K562 (cell line): ENCODE measurements around the gene TMEM63A. TPM values are rescaled to one million over a fixed set of nuclear protein-coding genes. Genes with fewer than 3 reads are reported as not detected.

Experiments used
- ATAC-seq: fragments of 200-7000 bp; cut with Tn5 transposase; 3 replicates; pipeline ENCODE4 v1.9.1; 2020; ENCODE audit warnings: moderate library complexity
- BruUV-seq: library from RNA; stranded (reverse); fragments of 400-500 nt; replicated peaks from 2 replicates; lab custom pipeline; 2021; lab: Mats Ljungman, UMichigan
- CTCF ChIA-PET: fragments of 300-600 bp; formaldehyde crosslinking; extraction: SDS; loops from one replicate; lab custom pipeline; 2021; ENCODE audit warnings: low intra/inter-chr PET ratio; lab: Yijun Ruan, JAX
- POLR2A ChIA-PET: fragments of 300-600, 350-650 bp; sonication (Branson Sonifier 250); formaldehyde crosslinking; extraction: SDS; loops from one replicate; lab custom pipeline; 2021; ENCODE audit warnings: antibody characterized with exemption, inconsistent platforms; lab: Yijun Ruan, JAX
- DNase-seq, 4 experiments: peaks; one replicate each; pipeline versions ENCODE4 v3.0.0 to v3.0.0-alpha.2; 2011 to 2018; ENCODE audit warnings: low spot score in 3 of 4, mixed read lengths in 3 of 4; ENCODE audit errors: extremely low read depth in 1 of 4
- FAIRE-seq: peaks from 2 replicates; lab custom pipeline; 2011; peaks lifted over from hg19 to GRCh38; lab: Jason Lieb, UNC
- H2AFZ ChIP-seq: 2 replicates; pipeline ENCODE4 v1.6.0; 2011; ENCODE audit warnings: low read depth, low read length, control low read depth, inconsistent platforms
- H3K27ac ChIP-seq: fragments of 200-600 bp; 3 replicates; pipeline ENCODE4 v1.8.0; 2011; ENCODE audit warnings: low read depth, mild to moderate bottlenecking, control low read depth, inconsistent platforms, low read length, moderate library complexity, mixed read lengths; ENCODE audit errors: extremely low read depth
- H3K27me3 ChIP-seq, 2 experiments: fragments of 300-600 bp in 1 of 2; 2 replicates in 1 of 2; 3 replicates in 1 of 2; pipeline versions ENCODE4 v1.6.0 to v1.8.0; 2011; ENCODE audit warnings: inconsistent platforms in 2 of 2, low read length in 2 of 2, mild to moderate bottlenecking in 1 of 2, mixed read lengths in 1 of 2, moderate library complexity in 1 of 2; ENCODE audit not compliant: control insufficient read depth in 2 of 2, insufficient read depth in 2 of 2
- H3K36me3 ChIP-seq: fragments of 300-600 bp; 3 replicates; pipeline ENCODE4 v1.8.0; 2011; ENCODE audit warnings: mild to moderate bottlenecking, low read length, inconsistent platforms; ENCODE audit not compliant: control insufficient read depth, insufficient read depth
- H3K4me1 ChIP-seq, 2 experiments: fragments of 200-600 bp in 1 of 2; replicated peaks in 1 of 2; 2 replicates in 1 of 2; 3 replicates in 1 of 2; pipeline versions ENCODE4 v1.5.1 to v1.8.0; 2011; ENCODE audit warnings: inconsistent platforms in 2 of 2, low read length in 2 of 2, mild to moderate bottlenecking in 1 of 2, mixed read lengths in 1 of 2, moderate library complexity in 1 of 2; ENCODE audit not compliant: control insufficient read depth in 2 of 2, insufficient read depth in 2 of 2
- H3K4me2 ChIP-seq: 2 replicates; pipeline ENCODE4 v1.6.1; 2011; ENCODE audit warnings: low read length, control low read depth, inconsistent platforms, mixed read lengths; ENCODE audit not compliant: insufficient read depth
- H3K4me3 ChIP-seq: fragments of 200-600 bp; sonication (generic), shearing (Covaris generic); 2 replicates; pipeline ENCODE4 v1.5.1; 2016; ENCODE audit warnings: control low read depth, inconsistent platforms
- H3K79me2 ChIP-seq: fragments of 200-600 bp; 3 replicates; pipeline ENCODE4 v1.8.0; 2011; ENCODE audit warnings: low read length, inconsistent platforms; ENCODE audit not compliant: control insufficient read depth, insufficient read depth
- H3K9ac ChIP-seq, 2 experiments: 2 replicates each; pipeline versions ENCODE4 v1.6.0 to v1.6.1; 2011; ENCODE audit warnings: low read depth in 2 of 2, low read length in 2 of 2, control low read depth in 1 of 2, inconsistent platforms in 1 of 2, mild to moderate bottlenecking in 1 of 2, mixed read lengths in 1 of 2; ENCODE audit not compliant: insufficient read depth in 1 of 2
- H3K9me1 ChIP-seq: one replicate; pipeline ENCODE4 v1.6.0; 2011; ENCODE audit warnings: inconsistent platforms, mild to moderate bottlenecking, low read length, moderate library complexity; ENCODE audit not compliant: control insufficient read depth, insufficient read depth
- H3K9me3 ChIP-seq: replicated peaks from 2 replicates; pipeline ENCODE4 v1.5.1; 2011; ENCODE audit warnings: low read depth, low read length, inconsistent platforms; ENCODE audit not compliant: control insufficient read depth, insufficient read depth
- H4K20me1 ChIP-seq: replicated peaks from 2 replicates; pipeline ENCODE4 v1.6.1; 2011; ENCODE audit warnings: low read length, inconsistent platforms, mixed read lengths; ENCODE audit not compliant: control insufficient read depth, insufficient read depth
- CHD2 ChIP-seq: IDR thresholded peaks from 2 replicates; pipeline ENCODE4 v1.6.1; 2011; ENCODE audit warnings: low read depth, low read length
- EHMT2 ChIP-seq: fragments of 450-650 bp; IDR thresholded peaks from 2 replicates; pipeline ENCODE4 v1.6.1; 2018; ENCODE audit warnings: antibody characterized with exemption
- FOXJ3 ChIP-seq: sonication (generic); formaldehyde crosslinking; IDR thresholded peaks from 2 replicates; pipeline ENCODE4 v1.4.0; 2020; ENCODE audit warnings: mild to moderate bottlenecking, missing genetic modification reagents
- JUNB ChIP-seq: fragments of 450-650 bp; formaldehyde crosslinking; conservative IDR thresholded peaks from 2 replicates; pipeline ENCODE4 v1.4.0; 2020; ENCODE audit warnings: mild to moderate bottlenecking
- MXI1 ChIP-seq: IDR thresholded peaks from 2 replicates; pipeline ENCODE4 v1.6.1; 2011; ENCODE audit warnings: low read depth, mild to moderate bottlenecking, improper control_type of control experiment, low read length
- XRCC3 ChIP-seq: fragments of 450-650 bp; IDR thresholded peaks from 2 replicates; pipeline ENCODE4 v1.6.1; 2017; ENCODE audit warnings: mild to moderate bottlenecking, moderate library complexity
- ZEB2 ChIP-seq: fragments of 450-650 bp; IDR thresholded peaks from 2 replicates; pipeline ENCODE4 v1.6.1; 2016
- ZNF165 ChIP-seq: fragments of 250-450 bp; sonication (Bioruptor Pico); IDR thresholded peaks from 2 replicates; pipeline ENCODE4 v1.4.0; 2020; ENCODE audit warnings: borderline replicate concordance
- ZNF354B ChIP-seq: fragments of 250-450 bp; sonication (Bioruptor Pico); IDR thresholded peaks from 2 replicates; pipeline ENCODE4 v1.4.0; 2020
- WGBS: fragments of 100-300 bp; shearing (Covaris generic); methylation state at CpG from one replicate; pipeline ENCODE4 v1.1.6; 2016; ENCODE audit warnings: low coverage, mixed read lengths; ENCODE audit not compliant: insufficient coverage; ENCODE audit errors: missing lambda C conversion rate; 5-methylcytosine and 5-hydroxymethylcytosine counted together
- in situ Hi-C: fragments of 300-500 bp; cut with MboI; formaldehyde crosslinking; loops from 4 replicates; pipeline ENCODE4 v1.15.0; 2018; ENCODE audit warnings: inconsistent platforms, mixed read lengths
- intact Hi-C: fragments of 100-400 bp; cut with micrococcal nuclease; formaldehyde crosslinking; loops from 2 replicates; pipeline ENCODE4 v1.14.2; 2022
- polyA plus RNA-seq, 8 experiments: library from polyadenylated mRNA; depleted of rRNA in 4 of 8; stranded (reverse) in 5 of 8; unstranded in 3 of 8; fragments of >200 nt; fragmentation: Nextera tagmentation in 2 of 8; fragmentation: Illumina TruSeq in 1 of 8; extraction: Ambion mirVana in 2 of 8; extraction: Trizol in 1 of 8; gene quantifications; 2 replicates each; pipeline versions ENCODE4 v1.2.1 to v1.2.3, GENCODE V29; 2011 to 2014; ENCODE audit warnings: inconsistent platforms in 1 of 8, missing spikeins in 1 of 8
- total RNA-seq, 7 experiments: library from RNA; depleted of rRNA in 6 of 7; stranded (reverse); fragments of >200 nt in 6 of 7; fragmentation: Illumina TruSeq in 2 of 7; extraction: Trizol in 2 of 7; gene quantifications; 2 replicates each; pipeline versions ENCODE4 v1.2.1 to v1.2.3, GENCODE V29; 2011 to 2021; ENCODE audit warnings: low replicate concordance in 1 of 7
- TF ChIP-seq, protein P1 (sequence below): fragments of 450-650 bp; IDR thresholded peaks from 2 replicates; pipeline ENCODE4 v1.6.1; 2017; ENCODE audit warnings: mild to moderate bottlenecking, moderate library complexity
- TF ChIP-seq, protein P2 (sequence below): fragments of 450-650 bp; formaldehyde crosslinking; IDR thresholded peaks from 2 replicates; pipeline ENCODE4 v1.4.0; 2020; ENCODE audit warnings: mild to moderate bottlenecking, moderate library complexity
- TF ChIP-seq, protein P3 (sequence below): fragments of 450-650 bp; formaldehyde crosslinking; IDR thresholded peaks from 2 replicates; pipeline ENCODE4 v1.4.0; 2020; ENCODE audit warnings: mild to moderate bottlenecking, mixed read lengths
- TF ChIP-seq, protein P4 (sequence below), 2 experiments: fragments of 450-650 bp in 1 of 2; IDR thresholded peaks; 2 replicates each; pipeline ENCODE4 v1.6.1; 2011 to 2017; ENCODE audit warnings: low read depth in 2 of 2, antibody characterized with exemption in 1 of 2, borderline replicate concordance in 1 of 2, low read length in 1 of 2, mild to moderate bottlenecking in 1 of 2, mixed read lengths in 1 of 2; ENCODE audit not compliant: control insufficient read depth in 1 of 2

The TMEM63A gene
- total and polyA plus RNA-seq, 9 of the 15 experiments (the other 6 are each of a cell fraction or from before 2014, with no cell fraction given), result 2.0 to 54.6 (median 17.5) TPM

DNA sequence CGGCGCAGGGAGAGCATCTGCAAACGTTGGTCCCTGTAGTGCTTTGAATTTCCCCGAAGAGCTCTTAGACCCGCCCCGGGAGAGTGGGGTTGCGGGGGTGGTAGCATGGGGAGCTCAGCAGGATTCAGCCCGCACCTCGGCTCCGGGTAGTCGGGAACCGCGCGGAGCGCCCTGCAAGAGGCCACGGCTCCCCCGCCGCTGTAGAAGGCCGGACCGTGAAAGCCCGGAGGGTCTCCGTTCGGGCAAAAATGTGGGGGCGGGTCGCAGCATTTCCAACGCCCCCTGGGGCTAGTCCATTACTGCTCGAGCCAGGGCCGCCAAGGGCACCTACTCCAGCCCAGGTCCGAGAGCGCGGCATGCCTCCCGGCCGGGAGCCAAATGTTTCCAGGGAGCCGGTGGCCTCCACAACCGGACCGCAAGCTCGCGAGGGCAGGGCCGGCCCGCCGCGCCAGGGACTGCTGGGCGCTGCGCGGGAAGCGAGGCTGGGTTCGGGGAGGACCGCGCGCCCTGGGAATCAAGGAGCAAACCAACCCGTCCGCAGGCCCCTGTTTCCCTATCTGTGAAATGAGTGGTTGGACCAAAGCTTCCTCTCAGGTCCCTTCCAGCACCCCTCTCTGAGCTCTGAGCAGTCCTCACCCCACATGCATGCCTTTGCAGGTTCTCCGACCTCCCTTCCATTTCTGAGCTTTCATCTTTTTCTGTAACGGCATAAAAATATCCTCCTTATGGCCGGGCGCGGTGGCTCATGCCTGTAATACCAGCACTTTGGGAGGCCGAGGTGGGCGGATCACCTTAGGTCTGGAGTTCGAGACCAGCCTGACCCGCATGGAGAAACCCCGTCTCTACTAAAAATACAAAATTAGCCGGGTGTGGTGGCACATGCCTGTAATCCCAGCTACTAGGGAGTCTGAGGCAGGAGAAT lies 775 bp upstream of the TMEM63A start:
- WGBS, result 18% methylated on average over 62 of the region's 63 CpGs
- Histone ChIP-seq H3K9ac (peak overlapping the region; percentile 92 to 97), H3K79me2 (peaks cover 48% of the 10 kb centered on the region), H3K4me3 (peak overlapping the region; percentile 87), H4K20me1 (peaks cover 17% of the 10 kb centered on the region; the same call in 1 of the 2 replicates), H3K9me3 (no peaks in the 10 kb centered on the region), H3K27ac (peak overlapping the region; percentile 88), H3K9me1 (peaks cover 6% of the 10 kb centered on the region), H3K36me3 (peaks cover 26% of the 10 kb centered on the region; the same call in 1 of the 3 replicates), H3K4me1 (peaks cover 23 to 58% of the 10 kb centered on the region in 2 experiments; a peak in 4 of 5 replicates), H3K27me3 (no peaks in the 10 kb centered on the region), H3K4me2 (peak overlapping the region; percentile 97), H2AFZ (peak overlapping the region; percentile 88)
- ATAC-seq (peak; percentile 63), DNase-seq (peak; percentile 64 to 80 (median 72)), FAIRE-seq (peak; percentile 11)
- ChIA-PET CTCF (interaction anchor here (0.6 kb wide), 1 partner anchor 18 kb away, joined by 4 read pairs; no protein-coding TSS in a partner anchor), POLR2A (interaction anchor here (0.6 to 4.1 kb wide), 20 partner anchors 12 to 457 kb away, joined by 3 to 37 read pairs (median 4); partner anchors contain the start of gene SDE2)
- TSS peak; percentile 82 for BruUV-seq
- in situ Hi-C loops, result no loop called here
- intact Hi-C loops, result loop anchor here (2.0 to 5.0 kb wide), 3 partner anchors 42 to 239 kb away; partner anchors contain the start of gene PYCR2
- TF ChIP-seq ZNF354B (no peak), XRCC3 (no peak), EHMT2 (no peak), JUNB (no peak), MXI1 (no peak), CHD2 (no peak), ZNF165 (CRISPR knock-in tag) (no peak), FOXJ3 (no peak), ZEB2 (no peak)
- TF ChIP-seq, protein P1, sequence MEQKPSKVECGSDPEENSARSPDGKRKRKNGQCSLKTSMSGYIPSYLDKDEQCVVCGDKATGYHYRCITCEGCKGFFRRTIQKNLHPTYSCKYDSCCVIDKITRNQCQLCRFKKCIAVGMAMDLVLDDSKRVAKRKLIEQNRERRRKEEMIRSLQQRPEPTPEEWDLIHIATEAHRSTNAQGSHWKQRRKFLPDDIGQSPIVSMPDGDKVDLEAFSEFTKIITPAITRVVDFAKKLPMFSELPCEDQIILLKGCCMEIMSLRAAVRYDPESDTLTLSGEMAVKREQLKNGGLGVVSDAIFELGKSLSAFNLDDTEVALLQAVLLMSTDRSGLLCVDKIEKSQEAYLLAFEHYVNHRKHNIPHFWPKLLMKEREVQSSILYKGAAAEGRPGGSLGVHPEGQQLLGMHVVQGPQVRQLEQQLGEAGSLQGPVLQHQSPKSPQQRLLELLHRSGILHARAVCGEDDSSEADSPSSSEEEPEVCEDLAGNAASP, result no peak
- TF ChIP-seq, protein P2, sequence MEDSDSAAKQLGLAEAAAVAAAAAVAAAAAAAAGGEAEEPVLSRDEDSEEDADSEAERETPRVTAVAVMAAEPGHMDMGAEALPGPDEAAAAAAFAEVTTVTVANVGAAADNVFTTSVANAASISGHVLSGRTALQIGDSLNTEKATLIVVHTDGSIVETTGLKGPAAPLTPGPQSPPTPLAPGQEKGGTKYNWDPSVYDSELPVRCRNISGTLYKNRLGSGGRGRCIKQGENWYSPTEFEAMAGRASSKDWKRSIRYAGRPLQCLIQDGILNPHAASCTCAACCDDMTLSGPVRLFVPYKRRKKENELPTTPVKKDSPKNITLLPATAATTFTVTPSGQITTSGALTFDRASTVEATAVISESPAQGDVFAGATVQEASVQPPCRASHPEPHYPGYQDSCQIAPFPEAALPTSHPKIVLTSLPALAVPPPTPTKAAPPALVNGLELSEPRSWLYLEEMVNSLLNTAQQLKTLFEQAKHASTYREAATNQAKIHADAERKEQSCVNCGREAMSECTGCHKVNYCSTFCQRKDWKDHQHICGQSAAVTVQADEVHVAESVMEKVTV, result no peak
- TF ChIP-seq, protein P3, sequence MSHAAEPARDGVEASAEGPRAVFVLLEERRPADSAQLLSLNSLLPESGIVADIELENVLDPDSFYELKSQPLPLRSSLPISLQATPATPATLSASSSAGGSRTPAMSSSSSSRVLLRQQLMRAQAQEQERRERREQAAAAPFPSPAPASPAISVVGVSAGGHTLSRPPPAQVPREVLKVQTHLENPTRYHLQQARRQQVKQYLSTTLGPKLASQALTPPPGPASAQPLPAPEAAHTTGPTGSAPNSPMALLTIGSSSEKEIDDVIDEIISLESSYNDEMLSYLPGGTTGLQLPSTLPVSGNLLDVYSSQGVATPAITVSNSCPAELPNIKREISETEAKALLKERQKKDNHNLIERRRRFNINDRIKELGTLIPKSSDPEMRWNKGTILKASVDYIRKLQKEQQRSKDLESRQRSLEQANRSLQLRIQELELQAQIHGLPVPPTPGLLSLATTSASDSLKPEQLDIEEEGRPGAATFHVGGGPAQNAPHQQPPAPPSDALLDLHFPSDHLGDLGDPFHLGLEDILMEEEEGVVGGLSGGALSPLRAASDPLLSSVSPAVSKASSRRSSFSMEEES (CRISPR knock-in tag), result no peak
- TF ChIP-seq, protein P4, sequence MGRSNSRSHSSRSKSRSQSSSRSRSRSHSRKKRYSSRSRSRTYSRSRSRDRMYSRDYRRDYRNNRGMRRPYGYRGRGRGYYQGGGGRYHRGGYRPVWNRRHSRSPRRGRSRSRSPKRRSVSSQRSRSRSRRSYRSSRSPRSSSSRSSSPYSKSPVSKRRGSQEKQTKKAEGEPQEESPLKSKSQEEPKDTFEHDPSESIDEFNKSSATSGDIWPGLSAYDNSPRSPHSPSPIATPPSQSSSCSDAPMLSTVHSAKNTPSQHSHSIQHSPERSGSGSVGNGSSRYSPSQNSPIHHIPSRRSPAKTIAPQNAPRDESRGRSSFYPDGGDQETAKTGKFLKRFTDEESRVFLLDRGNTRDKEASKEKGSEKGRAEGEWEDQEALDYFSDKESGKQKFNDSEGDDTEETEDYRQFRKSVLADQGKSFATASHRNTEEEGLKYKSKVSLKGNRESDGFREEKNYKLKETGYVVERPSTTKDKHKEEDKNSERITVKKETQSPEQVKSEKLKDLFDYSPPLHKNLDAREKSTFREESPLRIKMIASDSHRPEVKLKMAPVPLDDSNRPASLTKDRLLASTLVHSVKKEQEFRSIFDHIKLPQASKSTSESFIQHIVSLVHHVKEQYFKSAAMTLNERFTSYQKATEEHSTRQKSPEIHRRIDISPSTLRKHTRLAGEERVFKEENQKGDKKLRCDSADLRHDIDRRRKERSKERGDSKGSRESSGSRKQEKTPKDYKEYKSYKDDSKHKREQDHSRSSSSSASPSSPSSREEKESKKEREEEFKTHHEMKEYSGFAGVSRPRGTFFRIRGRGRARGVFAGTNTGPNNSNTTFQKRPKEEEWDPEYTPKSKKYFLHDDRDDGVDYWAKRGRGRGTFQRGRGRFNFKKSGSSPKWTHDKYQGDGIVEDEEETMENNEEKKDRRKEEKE (IDR thresholded peaks at IDR 0.05; ENCODE audit: borderline replicate concordance in 1 of 2, control insufficient read depth in 1 of 2, low read depth in 2 of 2, low read length in 1 of 2), result no peak
